Measurements from ENCODE around the gene CES4A.

- 0 out of 2 replicates have a peak, but pooled peaks have one; percentile 68 for TF ChIP-seq ZNF572 (CRISPR knock-in tag; IDR thresholded peaks at IDR 0.05)
- no peak for TF ChIP-seq BRCA1 (CRISPR knock-in tag; IDR thresholded peaks at IDR 0.05)
- no peak for TF ChIP-seq USF2 (IDR thresholded peaks at IDR 0.05; ENCODE audit: low read depth, low read length)
- no peak for TF ChIP-seq USF2 (CRISPR knock-in tag; IDR thresholded peaks at IDR 0.05; ENCODE audit: borderline replicate concordance)
- no peak for TF ChIP-seq LBX2 (CRISPR knock-in tag; IDR thresholded peaks at IDR 0.05; ENCODE audit: borderline replicate concordance)
- TF ChIP-seq ZNF282 (IDR thresholded peaks at IDR 0.05; ENCODE audit: partially characterized antibody), result no peak
- TF ChIP-seq CTCF (CRISPR knock-in tag; IDR thresholded peaks at IDR 0.05), result no peak
These were observed 24.9 kb downstream of the CES4A start for GRCh38 chr16:67013233-67013822.
